Endothelial cell of umbilical vein (primary cell): ENCODE results near the gene INSRR. TPM values are rescaled to one million over a fixed set of nuclear protein-coding genes. Genes with fewer than 3 reads are reported as not detected.

Source experiments
- BruUV-seq: library from RNA; stranded (reverse); fragments of 400-500 nt; replicated peaks from 2 replicates; lab custom pipeline; 2021; lab: Mats Ljungman, UMichigan
- CTCF ChIA-PET: fragments of 300-600, 350-600 bp; sonication (Branson Sonifier 250); formaldehyde crosslinking; loops from one replicate; lab custom pipeline; 2021; ENCODE audit warnings: antibody characterized with exemption, inconsistent platforms; lab: Charles Lee
- POLR2A ChIA-PET: fragments of 300-600, 350-600 bp; sonication (Branson Sonifier 250); formaldehyde crosslinking; loops from one replicate; lab custom pipeline; 2021; ENCODE audit warnings: antibody characterized with exemption, inconsistent platforms; lab: Charles Lee
- DNase-seq: peaks from one replicate; pipeline ENCODE4 v3.0.0-alpha.2; 2011; ENCODE audit warnings: low read depth, low spot score
- FAIRE-seq: peaks from 2 replicates; lab custom pipeline; 2011; peaks lifted over from hg19 to GRCh38; lab: Jason Lieb, UNC
- H2AFZ ChIP-seq: 2 replicates; pipeline ENCODE4 v1.6.0; 2012; ENCODE audit warnings: low read depth, low read length, control low read depth, inconsistent platforms
- H3K27ac ChIP-seq: 2 replicates; pipeline ENCODE4 v1.5.1; 2011; ENCODE audit warnings: low read depth, mild to moderate bottlenecking, control low read depth, low read length, moderate library complexity; ENCODE audit not compliant: insufficient read depth
- H3K27me3 ChIP-seq, 2 experiments: 2 replicates each; pipeline versions ENCODE4 v1.6.0 to v1.6.1; 2011; ENCODE audit warnings: low read length in 2 of 2, mixed read lengths in 1 of 2; ENCODE audit not compliant: control insufficient read depth in 2 of 2, insufficient read depth in 2 of 2
- H3K36me3 ChIP-seq, 2 experiments: 2 replicates in 1 of 2; 3 replicates in 1 of 2; pipeline ENCODE4 v1.5.1; 2011; ENCODE audit warnings: low read length in 2 of 2, mild to moderate bottlenecking in 1 of 2, moderate library complexity in 1 of 2; ENCODE audit not compliant: control insufficient read depth in 2 of 2, insufficient read depth in 2 of 2; ENCODE audit errors: extremely low read depth in 1 of 2
- H3K4me1 ChIP-seq: 3 replicates; pipeline ENCODE4 v1.5.1; 2011; ENCODE audit warnings: mild to moderate bottlenecking, low read length; ENCODE audit not compliant: control insufficient read depth, insufficient read depth; ENCODE audit errors: extremely low read depth
- H3K4me2 ChIP-seq: 2 replicates; pipeline ENCODE4 v1.6.1; 2011; ENCODE audit warnings: low read length, control low read depth, mixed read lengths; ENCODE audit not compliant: insufficient read depth
- H3K4me3 ChIP-seq, 3 experiments: fragments of 200-600 bp in 1 of 3; sonication (generic), shearing (Covaris generic) in 1 of 3; replicated peaks in 1 of 3; 2 replicates each; pipeline ENCODE4 v1.5.1; 2011 to 2016; ENCODE audit warnings: control low read depth in 3 of 3, low read length in 3 of 3, mild to moderate bottlenecking in 2 of 3, inconsistent platforms in 1 of 3, low read depth in 1 of 3, moderate library complexity in 1 of 3; ENCODE audit not compliant: insufficient read depth in 1 of 3
- H3K79me2 ChIP-seq: 2 replicates; pipeline ENCODE4 v1.6.0; 2012; ENCODE audit warnings: low read length, inconsistent platforms; ENCODE audit not compliant: control insufficient read depth, insufficient read depth
- H3K9ac ChIP-seq: replicated peaks from 2 replicates; pipeline ENCODE3; 2011; ENCODE audit warnings: low read length, control low read depth; ENCODE audit not compliant: insufficient read depth; ENCODE audit errors: extremely low read depth
- H3K9me1 ChIP-seq: replicated peaks from 3 replicates; pipeline ENCODE4 v1.6.0; 2011; ENCODE audit warnings: mild to moderate bottlenecking, low read length; ENCODE audit not compliant: control insufficient read depth, insufficient read depth; ENCODE audit errors: extremely low read depth
- H3K9me3 ChIP-seq: replicated peaks from 2 replicates; pipeline ENCODE4 v1.5.1; 2012; ENCODE audit warnings: low read length, inconsistent platforms; ENCODE audit not compliant: control insufficient read depth, insufficient read depth
- H4K20me1 ChIP-seq: replicated peaks from 2 replicates; pipeline ENCODE3; 2011; ENCODE audit warnings: mild to moderate bottlenecking, low read length; ENCODE audit not compliant: control insufficient read depth, insufficient read depth; ENCODE audit errors: extremely low read depth
- CTCF ChIP-seq, 2 donors: IDR thresholded peaks; 1 replicate in 1 of 2; 2 replicates in 1 of 2; pipeline ENCODE4 v1.5.1; 2011; ENCODE audit warnings: low read length in 2 of 2, mild to moderate bottlenecking in 2 of 2, moderate library complexity in 2 of 2, control low read depth in 1 of 2, inconsistent platforms in 1 of 2, low read depth in 1 of 2; ENCODE audit not compliant: insufficient read depth in 1 of 2; ENCODE audit errors: extremely low read depth in 1 of 2
- EZH2 ChIP-seq: IDR thresholded peaks from 2 replicates; pipeline ENCODE4 v1.6.1; 2012; ENCODE audit warnings: borderline replicate concordance, low read depth, mild to moderate bottlenecking, moderate library complexity, low read length, inconsistent platforms; ENCODE audit not compliant: severe bottlenecking
- FOS ChIP-seq: IDR thresholded peaks from 2 replicates; pipeline ENCODE4 v1.6.1; 2011; ENCODE audit warnings: mild to moderate bottlenecking, low read length, moderate library complexity, borderline replicate concordance; ENCODE audit not compliant: insufficient read depth
- GATA2 ChIP-seq: IDR thresholded peaks from 2 replicates; pipeline ENCODE4 v1.7.0; 2011; ENCODE audit warnings: low read depth, mild to moderate bottlenecking, moderate library complexity, mixed read lengths, low read length; ENCODE audit not compliant: insufficient read length, insufficient read depth
- JUN ChIP-seq: IDR thresholded peaks from 2 replicates; pipeline ENCODE4 v1.6.1; 2011; ENCODE audit warnings: borderline replicate concordance, low read depth; ENCODE audit not compliant: insufficient read length, insufficient read depth
- MYC ChIP-seq: IDR thresholded peaks from one replicate; pipeline ENCODE4 v1.6.1; 2011; ENCODE audit warnings: mild to moderate bottlenecking, low read depth, low read length
- POLR2A ChIP-seq: IDR thresholded peaks from 2 replicates; pipeline ENCODE4 v1.6.1; 2012; ENCODE audit warnings: low read depth, mild to moderate bottlenecking, control low read depth, low read length
- POLR2AphosphoS5 ChIP-seq: IDR thresholded peaks from 2 replicates; pipeline ENCODE4 v1.6.1; 2012; ENCODE audit warnings: low read depth, mild to moderate bottlenecking, control low read depth, low read length, moderate library complexity; ENCODE audit not compliant: insufficient read depth
- dilution Hi-C: fragments of 300-500 bp; cut with MboI; formaldehyde crosslinking; loops from one replicate; pipeline ENCODE4 v1.15.0; 2019; ENCODE audit warnings: low sequenced_read_pairs; ENCODE audit not compliant: extremely low pct_ligation_motif_present
- intact Hi-C: fragments of 100-400 bp; cut with micrococcal nuclease; formaldehyde crosslinking; loops from one replicate; pipeline ENCODE4 v1.10.0; 2022
- polyA plus RNA-seq, 4 experiments: library from polyadenylated mRNA; depleted of rRNA in 3 of 4; stranded (reverse) in 3 of 4; unstranded in 1 of 4; fragments of >200 nt; gene quantifications; 2 replicates each; pipeline versions ENCODE4 v1.2.1 to v1.2.3, GENCODE V29; 2011 to 2012; ENCODE audit warnings: missing spikeins in 1 of 4
- total RNA-seq: library from RNA; stranded (reverse); gene quantifications from 2 replicates; pipeline ENCODE4 v1.2.3, GENCODE V29; 2021
- TF ChIP-seq, protein P1 (sequence below): IDR thresholded peaks from 2 replicates; pipeline ENCODE4 v1.6.1; 2011; ENCODE audit not compliant: insufficient read depth, insufficient read length

The INSRR gene
- total and polyA plus RNA-seq, 2 donors (not counting 3 experiments of a cell fraction or from before 2014, with no cell fraction given) = not detected

GRCh38 chr1:156873659-156874058 is 14.7 kb upstream of the INSRR start:
- H3K9me1 ChIP-seq = no peaks in the 10 kb centered on the region
- peaks cover 4 to 12% of the 10 kb centered on the region in 2 experiments for H3K27me3 ChIP-seq
- CTCF ChIA-PET = interaction anchor here (1.2 to 2.2 kb wide), 3 partner anchors 14 to 148 kb away, joined by 7 to 9 read pairs (median 8); partner anchors contain the start of genes INSRR and NTRK1
- dilution Hi-C loops = no loop called here
- DNase-seq (no peak), FAIRE-seq (no peak)
- intact Hi-C loops = no loop called here
- no TSS peak for BruUV-seq
- no peak overlapping the region for H3K9ac ChIP-seq
- POLR2A ChIA-PET = no interaction called here
- no peaks in the 10 kb centered on the region for H4K20me1 ChIP-seq
- no peak overlapping the region for H3K27ac ChIP-seq
- no peak overlapping the region for H2AFZ ChIP-seq
- H3K4me2 ChIP-seq = no peak overlapping the region
- no peaks in the 10 kb centered on the region for H3K36me3 ChIP-seq
- TF ChIP-seq, protein P1, sequence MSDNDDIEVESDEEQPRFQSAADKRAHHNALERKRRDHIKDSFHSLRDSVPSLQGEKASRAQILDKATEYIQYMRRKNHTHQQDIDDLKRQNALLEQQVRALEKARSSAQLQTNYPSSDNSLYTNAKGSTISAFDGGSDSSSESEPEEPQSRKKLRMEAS = no peak
- no peak for TF ChIP-seq MYC
- TF ChIP-seq GATA2 = no peak
- no peak for TF ChIP-seq EZH2
- TF ChIP-seq CTCF (IDR thresholded peaks at IDR 0.05; ENCODE audit: extremely low read depth in 1 of 2, insufficient read depth in 1 of 2, low read depth in 1 of 2, low read length in 2 of 2) = no peak
- TF ChIP-seq JUN = no peak
- TF ChIP-seq POLR2AphosphoS5 = no peak
- no peak for TF ChIP-seq FOS
- no peak for TF ChIP-seq POLR2A
- H3K79me2 ChIP-seq = no peaks in the 10 kb centered on the region
- H3K9me3 ChIP-seq = no peaks in the 10 kb centered on the region
- H3K4me3 ChIP-seq = no peak overlapping the region
- peaks cover 17% of the 10 kb centered on the region for H3K4me1 ChIP-seq
